HG03575 (cell line): ENCODE data around the gene VPS37B.

Experiments used
- ATAC-seq: cut with Tn5 transposase; IDR thresholded peaks from one replicate; pipeline ENCODE4 v1.9.1; 2021; ENCODE audit not compliant: unreplicated experiment, insufficient number of reproducible peaks, low FRiP score; ENCODE audit errors: extremely low read depth

The VPS37B gene

GRCh38 chr12:122869207-122869973 is 26.5 kb downstream of the VPS37B start:
- no peak for ATAC-seq

- ATAC-seq, result no peak
These were observed 27.3 kb downstream of the VPS37B start for GRCh38 chr12:122868471-122869177.

- no peak for ATAC-seq
These were observed 28.0 kb downstream of the VPS37B start for GRCh38 chr12:122867691-122868461.

- no peak for ATAC-seq
These were observed 28.8 kb downstream of the VPS37B start for GRCh38 chr12:122866950-122867607.

- ATAC-seq, result no peak
These were observed 29.5 kb downstream of the VPS37B start for GRCh38 chr12:122866379-122866778.

- ATAC-seq, result no peak
These were observed 30.4 kb downstream of the VPS37B start for GRCh38 chr12:122865268-122866231.

- no peak for ATAC-seq
These were observed 31.1 kb downstream of the VPS37B start for GRCh38 chr12:122864894-122865253.

GRCh38 chr12:122862872-122863701 is 32.8 kb downstream of the VPS37B start:
- no peak for ATAC-seq

- no peak for ATAC-seq
These were observed 33.8 kb downstream of the VPS37B start for GRCh38 chr12:122862110-122862634.

- ATAC-seq, result no peak
These were observed 34.3 kb downstream of the VPS37B start for GRCh38 chr12:122861587-122861970.

- ATAC-seq, result no peak
These were observed 34.9 kb downstream of the VPS37B start for GRCh38 chr12:122860854-122861586.

- no peak for ATAC-seq
These were observed 35.7 kb downstream of the VPS37B start for GRCh38 chr12:122860040-122860853.

- no peak for ATAC-seq
These were observed 36.5 kb downstream of the VPS37B start for GRCh38 chr12:122859303-122860039.

- no peak for ATAC-seq
These were observed 37.2 kb downstream of the VPS37B start for GRCh38 chr12:122858591-122859302.

- no peak for ATAC-seq
These were observed 37.8 kb downstream of the VPS37B start for GRCh38 chr12:122858171-122858570.
